HUDEP-2 (cell line): ENCODE data around the gene CRACR2B.
A peak's percentile ranks its signal among the peaks of the same experiment; 100 is the strongest.

Experiments used
- DNase-seq, 76 experiments: peaks; one replicate each; lab custom pipeline; 2025; ENCODE audit not compliant: unreplicated experiment in 76 of 76; lab: John Stamatoyannopoulos, UW

Gene CRACR2B

DNA sequence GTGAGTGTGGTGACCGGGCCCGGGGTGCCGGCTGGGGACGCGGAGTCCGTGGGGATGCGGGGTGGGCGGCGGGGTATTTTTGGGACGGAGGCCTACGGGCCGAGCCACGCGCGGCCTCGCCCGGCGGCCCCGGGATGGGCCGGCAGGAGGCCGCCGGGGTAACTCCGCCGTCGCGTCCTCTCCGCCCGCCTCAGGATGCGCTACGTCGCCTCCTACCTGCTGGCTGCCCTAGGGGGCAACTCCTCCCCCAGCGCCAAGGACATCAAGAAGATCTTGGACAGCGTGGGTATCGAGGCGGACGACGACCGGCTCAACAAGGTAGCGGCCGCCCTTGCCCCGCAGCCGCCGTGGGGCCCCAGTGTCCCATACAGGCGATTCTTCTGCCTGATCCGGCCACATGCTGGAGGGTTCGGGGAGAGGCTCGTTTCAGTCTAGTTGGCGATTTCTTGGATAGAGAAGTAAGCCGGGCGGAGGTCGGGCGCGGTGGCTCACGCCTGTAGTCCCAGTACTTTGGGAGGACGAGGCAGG lies 17.6 kb upstream of the CRACR2B start:
- DNase-seq = peak in 1 of 76 experiments; percentile 37

DNA sequence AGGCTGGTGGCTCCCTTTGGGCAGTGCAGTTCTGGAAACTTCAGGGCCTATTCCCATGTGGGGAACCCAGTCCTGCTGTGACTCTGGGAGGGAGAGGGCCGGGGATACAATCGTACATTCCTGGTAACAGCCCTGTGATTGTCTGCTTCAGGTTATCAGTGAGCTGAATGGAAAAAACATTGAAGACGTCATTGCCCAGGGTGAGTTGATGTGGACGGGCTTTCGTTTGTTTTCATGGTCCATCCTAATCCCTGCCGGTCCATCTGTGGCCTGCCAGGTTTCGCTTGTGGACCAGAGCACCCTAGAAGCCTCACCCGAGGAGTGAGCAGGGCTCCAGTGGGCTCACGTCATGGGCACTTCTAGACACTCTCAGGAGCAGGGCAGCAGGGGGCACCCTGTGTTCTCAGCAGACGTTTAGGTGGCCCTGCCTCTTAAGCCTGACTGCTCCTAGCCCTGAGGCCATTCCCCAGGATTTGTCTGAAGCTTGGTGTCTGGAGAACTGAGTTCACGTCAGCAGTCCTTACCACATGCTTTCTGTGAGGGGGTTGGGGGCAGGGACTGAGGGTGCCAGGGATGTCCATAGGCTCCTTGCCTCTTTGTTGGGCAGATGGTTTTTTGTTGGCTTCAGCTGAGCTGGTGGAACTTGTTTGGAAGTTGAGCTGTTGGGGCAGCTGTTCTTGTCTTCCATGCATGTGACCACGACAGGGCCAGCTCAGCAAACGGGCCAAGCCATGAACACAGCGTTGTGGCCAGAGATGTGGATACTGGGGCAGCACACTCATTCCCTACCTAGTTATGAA lies 16.1 kb upstream of the CRACR2B start:
- DNase-seq = peak in 15 of 76 experiments; percentile 13 to 44 (median 28)

DNA sequence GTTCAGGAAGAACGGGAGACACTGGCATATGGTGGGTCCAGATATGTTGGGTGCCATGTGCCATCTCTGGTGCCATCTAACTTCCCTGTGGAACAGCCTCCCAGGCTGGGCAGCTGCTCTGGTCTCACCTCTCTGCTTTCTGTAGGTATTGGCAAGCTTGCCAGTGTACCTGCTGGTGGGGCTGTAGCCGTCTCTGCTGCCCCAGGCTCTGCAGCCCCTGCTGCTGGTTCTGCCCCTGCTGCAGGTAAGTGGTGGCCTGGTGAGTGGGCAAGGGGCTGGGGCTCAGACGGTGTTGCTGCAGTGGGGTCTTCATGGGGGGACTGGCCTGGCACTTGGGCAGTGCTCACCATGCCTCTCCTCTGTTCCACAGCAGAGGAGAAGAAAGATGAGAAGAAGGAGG lies 15.3 kb upstream of the CRACR2B start:
- no peak for DNase-seq

DNA sequence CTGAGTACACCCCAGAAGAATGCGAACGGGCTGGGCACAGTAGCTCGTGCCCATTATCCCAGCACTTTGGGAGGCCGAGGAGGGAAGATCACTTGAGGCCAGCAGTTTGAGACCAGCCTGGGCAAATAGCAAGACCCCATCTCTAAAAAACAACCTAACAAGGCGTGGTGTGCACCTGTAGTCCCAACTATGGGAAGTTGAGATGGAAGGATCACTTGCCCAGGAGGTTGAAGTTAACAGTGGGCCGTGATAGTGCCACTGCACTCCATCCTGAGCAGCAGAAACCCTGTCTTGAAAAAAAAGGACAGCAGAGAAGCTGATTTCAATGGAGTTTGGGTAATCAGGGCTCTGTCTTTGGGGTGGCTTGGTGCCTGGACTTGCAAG lies 14.7 kb upstream of the CRACR2B start:
- DNase-seq = no peak

DNA sequence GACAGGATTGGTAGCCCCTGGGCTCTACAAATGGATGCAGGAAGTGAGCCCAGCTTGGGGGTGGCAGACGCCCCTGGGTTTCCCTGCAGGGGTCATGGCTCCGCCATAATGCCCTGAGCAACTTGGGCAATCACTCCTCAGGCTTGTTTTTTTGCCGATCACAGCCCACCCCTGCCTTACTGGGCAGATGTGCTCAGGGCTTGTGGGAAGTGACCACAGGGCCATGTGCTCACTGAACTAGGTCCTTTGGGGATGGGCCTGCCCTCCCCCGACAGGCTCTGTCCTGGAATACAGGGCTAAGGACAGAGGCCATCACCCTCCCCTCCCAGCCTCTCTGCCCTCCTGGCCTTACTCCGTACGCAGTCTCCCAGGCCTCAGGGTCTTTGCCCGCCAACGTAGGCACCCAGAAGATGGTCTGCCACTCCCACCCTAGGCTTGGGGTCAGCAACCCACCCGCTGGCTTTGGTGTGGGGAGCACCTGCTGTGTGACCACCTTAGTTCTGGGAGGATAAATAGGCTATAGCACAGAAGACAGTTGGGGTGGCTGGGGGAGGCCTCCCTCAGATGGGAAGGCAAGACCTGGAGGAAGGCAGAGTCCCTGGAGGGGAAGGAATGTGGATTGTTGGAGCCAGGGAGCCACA lies 14.1 kb upstream of the CRACR2B start:
- DNase-seq = peak in 2 of 76 experiments; percentile 20 to 22

DNA sequence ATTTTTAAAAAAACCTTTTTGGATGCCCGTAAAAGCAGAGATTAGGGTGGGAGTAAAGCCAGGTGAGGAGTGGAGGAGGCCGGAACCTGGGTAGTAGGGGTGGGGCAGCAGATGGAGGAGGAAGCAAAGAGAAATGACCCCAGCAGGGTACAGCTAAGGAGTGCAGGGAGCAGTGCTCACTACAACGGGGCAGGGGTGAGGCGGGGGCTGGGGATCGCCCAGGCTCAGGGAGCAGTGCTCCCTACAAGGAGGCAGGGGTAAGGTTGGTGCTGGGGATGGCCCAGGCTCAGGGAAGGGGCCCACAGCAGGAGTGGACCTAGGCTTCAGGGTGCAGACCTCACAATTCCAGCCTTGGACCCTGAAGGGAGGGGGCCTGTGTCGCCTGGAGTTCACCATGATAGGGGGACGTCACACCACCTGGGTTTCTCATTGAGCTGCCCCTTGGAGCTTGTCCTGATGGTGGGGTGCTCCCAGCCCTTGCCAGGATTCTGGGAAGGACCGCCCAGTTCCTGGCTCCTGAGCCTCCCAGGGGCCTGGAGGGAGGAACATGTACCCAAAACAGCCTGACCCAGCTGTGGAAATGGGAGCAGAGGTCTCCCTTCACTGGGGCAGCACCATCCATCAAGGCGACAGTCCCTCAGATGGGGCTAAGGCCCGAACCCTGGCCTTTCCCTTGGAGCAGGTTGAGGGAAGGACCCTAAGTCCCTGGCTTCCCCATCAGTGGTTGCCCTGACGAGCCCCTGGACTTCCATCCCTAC lies 11.9 kb upstream of the CRACR2B start:
- DNase-seq = no peak

DNA sequence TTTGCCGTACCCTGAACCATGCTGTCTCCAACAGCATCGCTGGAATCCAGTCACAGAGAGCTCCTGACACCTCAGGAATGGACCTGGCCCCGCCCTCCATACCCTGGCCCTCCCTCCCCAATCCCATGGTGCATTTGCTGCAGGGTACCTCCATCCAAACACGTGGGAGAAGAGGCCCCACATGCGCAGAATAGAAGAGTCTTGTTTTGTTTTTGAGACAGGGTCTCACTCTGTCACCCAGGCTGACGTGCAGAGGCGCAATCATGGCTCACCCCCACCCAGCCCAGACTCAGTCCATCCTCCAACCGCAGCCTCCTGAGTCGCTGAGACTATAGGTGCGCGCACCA lies 11.3 kb upstream of the CRACR2B start:
- no peak for DNase-seq

DNA sequence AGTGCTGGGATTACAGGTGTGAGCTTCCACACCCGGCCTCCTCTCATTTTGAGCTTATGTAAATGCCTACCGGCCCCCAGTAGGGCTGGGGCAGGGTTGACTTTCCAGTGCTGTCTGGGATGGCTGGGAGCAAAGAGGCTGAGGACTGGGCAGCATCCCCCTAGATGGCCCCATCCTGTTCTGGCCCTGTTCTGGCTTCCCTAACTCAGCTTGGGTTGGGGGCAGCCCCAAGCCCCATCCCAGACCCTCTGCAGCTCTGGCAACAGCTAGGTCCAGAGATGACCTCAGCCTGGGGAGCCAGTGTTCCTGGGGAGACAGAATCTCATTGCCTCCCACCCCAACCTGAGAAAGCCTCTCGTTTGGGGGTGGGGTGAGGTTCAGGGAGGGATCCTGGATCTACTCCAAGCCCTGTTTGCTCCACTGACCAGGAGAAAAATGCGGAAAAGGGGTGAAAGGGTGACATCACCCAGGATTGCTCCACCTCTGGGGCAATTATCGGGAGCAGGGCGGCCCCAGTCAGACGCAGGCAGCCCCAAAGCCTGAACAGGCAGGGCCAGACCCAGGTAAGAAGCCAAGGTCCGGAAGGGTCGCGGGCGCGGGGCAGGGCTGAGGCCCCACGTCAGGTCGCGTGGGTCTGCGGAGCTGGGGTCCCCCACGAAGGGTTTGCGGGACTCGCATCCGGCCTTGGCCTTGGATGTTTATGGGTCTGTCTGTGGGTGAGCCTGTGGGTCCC lies 9.2 kb upstream of the CRACR2B start, which contains the start of gene PNPLA2:
Gene PNPLA2, plus strand, starts transcription at position 519 of the 733 bp plus-strand sequence. CDS start 805 bp downstream, outside the sequence.
- DNase-seq = no peak

DNA sequence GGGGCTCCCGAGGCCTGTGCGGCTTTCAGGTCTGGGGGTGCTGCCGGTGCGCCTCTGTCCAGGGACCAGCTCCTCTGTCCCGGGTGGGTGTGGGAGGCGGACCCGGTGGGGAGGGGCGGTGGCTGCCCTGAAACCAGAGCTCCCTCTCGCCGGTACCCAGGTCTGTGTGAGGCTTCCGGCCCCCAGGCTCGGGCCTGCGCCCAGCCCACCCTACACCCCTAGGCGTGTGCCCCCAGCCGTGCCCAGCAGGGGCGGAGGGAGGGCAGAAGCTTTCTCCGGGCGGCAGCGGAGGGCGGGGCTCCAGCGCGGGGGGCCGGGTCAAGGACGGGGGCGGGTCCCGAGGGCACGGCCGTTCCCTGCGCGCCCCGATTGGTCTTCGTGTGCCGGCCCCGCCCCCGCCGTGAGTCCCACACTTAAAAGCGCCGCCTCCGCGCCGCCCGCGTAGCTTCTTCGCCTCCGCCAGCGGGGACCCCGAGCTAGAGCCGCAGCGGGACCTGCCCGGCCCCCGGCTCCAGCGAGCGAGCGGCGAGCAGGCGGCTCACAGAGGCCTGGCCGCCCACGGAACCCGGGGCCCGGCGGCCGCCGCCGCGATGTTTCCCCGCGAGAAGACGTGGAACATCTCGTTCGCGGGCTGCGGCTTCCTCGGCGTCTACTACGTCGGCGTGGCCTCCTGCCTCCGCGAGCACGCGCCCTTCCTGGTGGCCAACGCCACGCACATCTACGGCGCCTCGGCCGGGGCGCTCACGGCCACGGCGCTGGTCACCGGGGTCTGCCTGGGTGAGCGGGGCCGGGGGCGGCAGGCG lies 8.4 kb upstream of the CRACR2B start:
- DNase-seq = peak in 70 of 76 experiments; percentile 28 to 94 (median 77)

DNA sequence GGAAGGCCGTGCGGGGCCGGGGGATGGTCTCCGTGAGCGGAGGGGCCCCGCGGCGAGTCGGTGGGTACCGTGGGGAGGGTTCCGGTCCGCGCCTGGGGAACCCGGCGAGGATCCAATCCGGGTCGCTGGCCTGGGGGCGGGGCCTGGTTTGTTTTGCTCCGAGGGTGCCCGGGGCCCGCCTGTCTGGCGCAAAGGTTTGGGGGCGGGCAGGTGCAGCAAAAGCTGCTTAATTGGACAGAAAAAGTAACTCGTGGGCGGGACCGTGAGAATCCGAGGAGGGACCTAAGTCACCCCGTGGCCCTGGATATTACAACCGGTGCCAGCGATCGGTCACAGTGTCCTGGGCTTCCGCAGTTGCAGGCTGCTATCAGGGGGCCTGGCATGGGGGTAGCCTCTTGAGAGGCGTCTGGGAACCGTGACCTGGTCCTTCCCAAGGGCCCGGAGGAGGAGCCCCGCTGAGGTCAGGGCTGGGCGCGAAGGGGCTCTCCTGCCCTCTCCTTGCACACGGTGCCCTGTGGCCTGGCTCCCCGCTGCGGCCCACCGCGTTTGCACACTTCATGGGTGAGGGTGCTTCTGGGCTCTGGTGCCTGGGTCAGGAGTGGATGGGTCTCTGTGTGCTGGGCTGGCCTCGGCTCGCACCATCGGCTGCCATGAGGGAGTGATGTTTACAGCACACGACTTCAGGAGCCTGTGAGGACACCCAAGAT lies 7.6 kb upstream of the CRACR2B start:
- DNase-seq = peak in 73 of 76 experiments; percentile 40 to 94 (median 83)

DNA sequence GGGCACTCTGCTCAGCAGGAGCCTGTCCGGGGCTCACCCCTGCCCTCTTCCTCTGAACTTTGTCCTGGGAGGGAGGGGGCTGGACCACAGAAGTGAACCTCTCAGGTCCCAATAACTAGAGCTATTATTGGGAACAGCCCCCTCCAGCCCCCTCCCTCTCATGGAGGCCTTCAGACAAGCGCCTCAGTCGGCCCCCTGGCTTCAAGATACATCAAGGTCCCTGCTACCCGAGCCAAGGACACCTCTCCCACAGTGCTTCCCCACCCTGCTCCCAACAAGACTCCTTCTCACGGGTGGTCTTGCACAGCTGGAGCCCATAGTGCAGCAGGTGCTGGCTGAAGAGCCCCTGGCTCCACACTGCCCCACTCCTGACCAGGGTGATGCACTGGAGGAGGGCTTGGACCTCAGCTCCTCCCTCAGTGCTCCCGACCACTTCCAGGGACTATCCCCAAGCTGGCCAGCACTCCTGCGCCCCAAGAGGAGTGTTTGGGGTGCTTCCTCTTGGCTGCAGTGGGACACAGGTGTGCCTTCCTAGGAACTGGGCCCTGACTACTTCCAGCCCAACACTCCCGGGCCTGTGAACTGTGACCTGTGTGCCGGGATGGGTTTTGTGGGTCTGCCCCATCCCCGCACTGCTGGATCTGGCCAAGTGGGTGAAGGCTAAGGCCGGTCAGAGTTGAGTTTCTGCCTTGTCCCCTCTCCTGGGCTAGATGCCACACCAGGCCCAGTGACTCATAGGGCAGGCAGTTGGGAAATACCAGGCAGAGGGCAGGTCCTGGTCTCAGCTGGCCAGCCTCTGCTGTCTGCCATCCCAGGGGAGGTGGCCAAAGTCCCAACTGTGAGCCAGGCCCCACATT lies 6.8 kb upstream of the CRACR2B start:
- DNase-seq = peak in 4 of 76 experiments; percentile 19 to 26 (median 20)

DNA sequence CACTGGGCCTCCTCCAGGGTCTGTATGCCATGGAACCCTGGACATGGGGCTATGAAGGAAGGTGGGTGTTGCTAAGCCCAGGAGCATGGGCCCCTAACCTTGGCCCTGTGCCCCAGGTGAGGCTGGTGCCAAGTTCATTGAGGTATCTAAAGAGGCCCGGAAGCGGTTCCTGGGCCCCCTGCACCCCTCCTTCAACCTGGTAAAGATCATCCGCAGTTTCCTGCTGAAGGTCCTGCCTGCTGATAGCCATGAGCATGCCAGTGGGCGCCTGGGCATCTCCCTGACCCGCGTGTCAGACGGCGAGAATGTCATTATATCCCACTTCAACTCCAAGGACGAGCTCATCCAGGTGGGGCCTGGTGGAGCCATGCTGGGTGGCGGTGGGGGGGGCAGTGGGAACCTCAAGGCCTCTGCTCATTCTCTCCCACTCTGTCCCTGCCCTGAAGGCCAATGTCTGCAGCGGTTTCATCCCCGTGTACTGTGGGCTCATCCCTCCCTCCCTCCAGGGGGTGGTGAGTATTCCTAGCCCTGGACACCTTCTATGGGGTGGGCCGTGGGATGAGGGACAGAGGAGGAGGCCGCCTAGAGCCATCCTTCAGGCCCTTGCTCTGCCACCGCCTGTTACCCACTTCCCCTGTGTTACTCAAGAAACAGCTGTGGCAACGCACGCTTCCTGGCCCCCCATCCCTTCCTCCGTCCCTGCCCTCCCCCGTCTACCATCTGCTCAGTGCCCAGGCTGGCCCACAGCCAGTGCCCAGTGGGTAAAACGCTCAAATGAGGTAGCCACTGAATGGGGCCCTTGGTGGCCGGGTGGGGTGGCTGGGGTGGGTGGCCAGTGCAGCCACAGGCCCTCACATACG lies 6.0 kb upstream of the CRACR2B start:
- DNase-seq = no peak

DNA sequence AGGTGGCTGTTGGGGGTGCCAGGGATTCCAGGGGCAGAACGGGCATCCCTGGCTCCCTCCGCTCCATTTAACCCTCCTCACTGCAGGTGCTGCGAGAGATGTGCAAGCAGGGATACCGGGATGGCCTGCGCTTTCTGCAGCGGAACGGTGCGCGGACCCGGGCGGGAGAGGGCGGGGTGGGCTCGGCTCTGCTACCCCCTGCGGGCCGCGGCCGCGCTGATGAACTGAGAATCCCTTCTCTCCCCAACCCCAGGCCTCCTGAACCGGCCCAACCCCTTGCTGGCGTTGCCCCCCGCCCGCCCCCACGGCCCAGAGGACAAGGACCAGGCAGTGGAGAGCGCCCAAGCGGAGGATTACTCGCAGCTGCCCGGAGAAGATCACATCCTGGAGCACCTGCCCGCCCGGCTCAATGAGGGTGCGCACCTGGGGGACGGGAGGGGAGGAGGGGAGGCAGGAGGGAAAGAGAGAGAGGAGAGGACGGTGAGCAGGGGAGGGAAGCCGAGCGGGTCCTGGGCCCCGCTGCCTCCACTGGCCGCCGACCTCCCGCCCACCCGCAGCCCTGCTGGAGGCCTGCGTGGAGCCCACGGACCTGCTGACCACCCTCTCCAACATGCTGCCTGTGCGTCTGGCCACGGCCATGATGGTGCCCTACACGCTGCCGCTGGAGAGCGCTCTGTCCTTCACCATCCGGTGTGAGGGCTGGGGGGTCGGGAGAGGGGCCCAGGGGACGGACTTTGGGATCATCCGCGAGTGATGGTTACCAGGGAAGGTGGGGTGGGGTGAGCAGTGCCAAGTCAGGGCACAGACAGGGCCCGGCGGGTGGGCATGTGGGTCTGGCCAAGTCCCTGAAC lies 4.1 kb upstream of the CRACR2B start:
- DNase-seq = no peak

DNA sequence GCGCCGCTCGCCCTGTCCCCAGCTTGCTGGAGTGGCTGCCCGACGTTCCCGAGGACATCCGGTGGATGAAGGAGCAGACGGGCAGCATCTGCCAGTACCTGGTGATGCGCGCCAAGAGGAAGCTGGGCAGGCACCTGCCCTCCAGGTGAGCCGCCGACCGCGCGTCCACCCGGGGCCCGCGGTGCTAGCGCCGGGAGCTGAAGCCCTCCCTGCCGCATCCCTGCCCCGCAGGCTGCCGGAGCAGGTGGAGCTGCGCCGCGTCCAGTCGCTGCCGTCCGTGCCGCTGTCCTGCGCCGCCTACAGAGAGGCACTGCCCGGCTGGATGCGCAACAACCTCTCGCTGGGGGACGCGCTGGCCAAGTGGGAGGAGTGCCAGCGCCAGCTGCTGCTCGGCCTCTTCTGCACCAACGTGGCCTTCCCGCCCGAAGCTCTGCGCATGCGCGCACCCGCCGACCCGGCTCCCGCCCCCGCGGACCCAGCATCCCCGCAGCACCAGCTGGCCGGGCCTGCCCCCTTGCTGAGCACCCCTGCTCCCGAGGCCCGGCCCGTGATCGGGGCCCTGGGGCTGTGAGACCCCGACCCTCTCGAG lies 3.3 kb upstream of the CRACR2B start:
- no peak for DNase-seq

DNA sequence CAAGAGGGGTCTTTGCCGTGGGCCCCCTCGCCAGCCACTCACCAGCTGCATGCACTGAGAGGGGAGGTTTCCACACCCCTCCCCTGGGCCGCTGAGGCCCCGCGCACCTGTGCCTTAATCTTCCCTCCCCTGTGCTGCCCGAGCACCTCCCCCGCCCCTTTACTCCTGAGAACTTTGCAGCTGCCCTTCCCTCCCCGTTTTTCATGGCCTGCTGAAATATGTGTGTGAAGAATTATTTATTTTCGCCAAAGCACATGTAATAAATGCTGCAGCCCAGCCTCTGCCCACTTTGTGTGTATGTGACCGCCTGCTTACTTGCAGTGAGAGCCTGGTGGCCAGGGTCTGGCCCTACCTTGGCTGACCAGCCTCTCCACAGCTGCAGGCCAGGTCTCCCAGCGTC lies 2.8 kb upstream of the CRACR2B start:
- no peak for DNase-seq
